ENCODE measurements around the gene SRF.

The SRF gene

GRCh38 chr6:43213431-43213830 lies 42.4 kb downstream of the SRF start:
- no peak overlapping the region for H3K4me3 ChIP-seq (ENCODE audit: low read depth, low read length)

GRCh38 chr6:43215066-43215465 lies 44.0 kb downstream of the SRF start:
- H3K4me3 ChIP-seq (ENCODE audit: low read depth, low read length), result no peak overlapping the region
- DNase-seq (ENCODE audit: low read depth), result no peak
- TF ChIP-seq, protein P1, sequence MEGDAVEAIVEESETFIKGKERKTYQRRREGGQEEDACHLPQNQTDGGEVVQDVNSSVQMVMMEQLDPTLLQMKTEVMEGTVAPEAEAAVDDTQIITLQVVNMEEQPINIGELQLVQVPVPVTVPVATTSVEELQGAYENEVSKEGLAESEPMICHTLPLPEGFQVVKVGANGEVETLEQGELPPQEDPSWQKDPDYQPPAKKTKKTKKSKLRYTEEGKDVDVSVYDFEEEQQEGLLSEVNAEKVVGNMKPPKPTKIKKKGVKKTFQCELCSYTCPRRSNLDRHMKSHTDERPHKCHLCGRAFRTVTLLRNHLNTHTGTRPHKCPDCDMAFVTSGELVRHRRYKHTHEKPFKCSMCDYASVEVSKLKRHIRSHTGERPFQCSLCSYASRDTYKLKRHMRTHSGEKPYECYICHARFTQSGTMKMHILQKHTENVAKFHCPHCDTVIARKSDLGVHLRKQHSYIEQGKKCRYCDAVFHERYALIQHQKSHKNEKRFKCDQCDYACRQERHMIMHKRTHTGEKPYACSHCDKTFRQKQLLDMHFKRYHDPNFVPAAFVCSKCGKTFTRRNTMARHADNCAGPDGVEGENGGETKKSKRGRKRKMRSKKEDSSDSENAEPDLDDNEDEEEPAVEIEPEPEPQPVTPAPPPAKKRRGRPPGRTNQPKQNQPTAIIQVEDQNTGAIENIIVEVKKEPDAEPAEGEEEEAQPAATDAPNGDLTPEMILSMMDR (IDR thresholded peaks at IDR 0.05; ENCODE audit: low read depth, low read length, missing control alignments), result no peak

More at GRCh38 chr6:43213431-43213830, 42.4 kb downstream of the SRF start:
- TF ChIP-seq, protein P1 (IDR thresholded peaks at IDR 0.05; ENCODE audit: low read depth, low read length, missing control alignments), result no peak
- no peak for DNase-seq (ENCODE audit: low read depth)

DNA sequence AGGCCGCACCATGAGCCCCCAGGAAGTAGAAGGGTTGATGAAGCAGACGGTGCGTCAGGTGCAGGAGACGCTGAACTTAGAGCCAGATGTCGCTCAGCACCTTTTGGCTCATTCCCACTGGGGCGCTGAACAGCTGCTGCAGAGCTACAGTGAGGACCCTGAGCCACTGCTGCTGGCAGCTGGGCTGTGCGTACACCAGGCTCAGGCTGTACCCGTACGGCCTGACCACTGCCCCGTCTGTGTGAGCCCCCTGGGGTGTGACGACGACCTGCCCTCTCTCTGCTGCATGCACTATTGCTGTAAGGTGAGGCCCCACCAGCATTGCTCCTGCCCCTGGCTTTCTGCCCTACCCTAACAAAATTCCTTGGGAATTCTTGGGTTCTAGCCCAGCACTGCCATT lies 45.1 kb downstream of the SRF start:
- TF ChIP-seq, protein P1 (IDR thresholded peaks at IDR 0.05; ENCODE audit: low read depth, low read length, missing control alignments), result no peak
- no peak for DNase-seq (ENCODE audit: low read depth)
- H3K4me3 ChIP-seq (ENCODE audit: low read depth, low read length), result no peak overlapping the region

DNA sequence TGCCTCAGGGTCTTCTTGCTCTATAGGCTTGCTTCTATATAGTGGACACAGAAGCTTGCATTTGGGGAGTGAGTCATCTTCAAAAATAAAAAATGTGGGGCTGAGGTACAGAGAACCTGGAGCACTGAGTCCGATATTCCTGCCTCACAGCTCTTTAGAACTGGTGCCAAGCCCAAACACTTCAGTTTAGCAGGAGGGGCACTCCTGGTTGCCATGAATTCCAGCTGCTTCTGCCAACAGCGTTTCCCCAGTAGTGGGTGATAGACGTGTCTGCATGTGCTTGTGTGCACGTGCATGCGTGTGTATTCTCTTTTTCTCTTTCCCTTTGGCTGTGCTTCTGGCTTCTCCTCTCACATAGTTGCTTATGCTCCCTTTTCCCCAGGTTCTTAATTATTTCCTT lies 46.3 kb downstream of the SRF start:
- DNase-seq (ENCODE audit: low read depth), result no peak
- TF ChIP-seq, protein P1 (IDR thresholded peaks at IDR 0.05; ENCODE audit: low read depth, low read length, missing control alignments), result no peak
- H3K4me3 ChIP-seq (ENCODE audit: low read depth, low read length), result no peak overlapping the region

GRCh38 chr6:43219119-43219518 lies 48.0 kb downstream of the SRF start:
- TF ChIP-seq, protein P1 (IDR thresholded peaks at IDR 0.05; ENCODE audit: low read depth, low read length, missing control alignments), result no peak
- no peak for DNase-seq (ENCODE audit: low read depth)
- no peak overlapping the region for H3K4me3 ChIP-seq (ENCODE audit: low read depth, low read length)

- TF ChIP-seq, protein P1 (IDR thresholded peaks at IDR 0.05; ENCODE audit: low read depth, low read length, missing control alignments), result no peak
- DNase-seq (ENCODE audit: low read depth), result no peak
- no peak overlapping the region for H3K4me3 ChIP-seq (ENCODE audit: low read depth, low read length)
Observed at GRCh38 chr6:43219814-43220213, 48.7 kb downstream of the SRF start.

- TF ChIP-seq, protein P1 (IDR thresholded peaks at IDR 0.05; ENCODE audit: low read depth, low read length, missing control alignments), result no peak
- DNase-seq (ENCODE audit: low read depth), result no peak
- H3K4me3 ChIP-seq (ENCODE audit: low read depth, low read length), result no peak overlapping the region
Observed at GRCh38 chr6:43220439-43220951, 49.4 kb downstream of the SRF start.
